Hepatocyte (in vitro differentiated cells): Measurements from ENCODE around the gene PPIP5K1. TPM values are rescaled to one million over a fixed set of nuclear protein-coding genes. Genes with fewer than 3 reads are reported as not detected.

Experiments
- DNase-seq: peaks from one replicate; pipeline ENCODE4 v3.0.0-alpha.2; 2016; ENCODE audit warnings: low spot score
- H2AFZ ChIP-seq: fragments of 200-600 bp; sonication (generic); 2 replicates; pipeline ENCODE4 v1.6.0; 2016; ENCODE audit warnings: antibody characterized with exemption, mild to moderate bottlenecking
- H3K27ac ChIP-seq: fragments of 200-600 bp; sonication (generic); 2 replicates; pipeline ENCODE4 v1.5.1; 2016; ENCODE audit warnings: mild to moderate bottlenecking
- H3K27me3 ChIP-seq: fragments of 200-600 bp; sonication (generic); 2 replicates; pipeline ENCODE4 v1.6.1; 2016
- H3K36me3 ChIP-seq: fragments of 200-600 bp; sonication (generic); replicated peaks from 2 replicates; pipeline ENCODE4 v1.5.1; 2016; ENCODE audit warnings: low read depth; ENCODE audit not compliant: insufficient read depth
- H3K4me1 ChIP-seq: fragments of 200-600 bp; sonication (generic); 2 replicates; pipeline ENCODE4 v1.5.1; 2016; ENCODE audit warnings: mild to moderate bottlenecking, moderate library complexity; ENCODE audit not compliant: insufficient read depth
- H3K4me2 ChIP-seq: fragments of 200-600 bp; sonication (generic); 2 replicates; pipeline ENCODE4 v1.6.0; 2016
- H3K4me3 ChIP-seq: fragments of 200-600 bp; sonication (generic); 2 replicates; pipeline ENCODE4 v1.5.1; 2016; ENCODE audit warnings: mild to moderate bottlenecking
- H3K79me2 ChIP-seq: fragments of 200-600 bp; sonication (generic); 2 replicates; pipeline ENCODE4 v1.6.0; 2017; ENCODE audit warnings: mild to moderate bottlenecking
- H3K9me2 ChIP-seq: fragments of 200-600 bp; sonication (generic); replicated peaks from 2 replicates; pipeline ENCODE4 v1.6.0; 2017; ENCODE audit warnings: mild to moderate bottlenecking; ENCODE audit not compliant: insufficient read depth
- H3K9me3 ChIP-seq: fragments of 200-600 bp; sonication (generic); 2 replicates; pipeline ENCODE4 v1.5.1; 2016; ENCODE audit warnings: low read depth, mild to moderate bottlenecking
- H4K20me1 ChIP-seq: fragments of 200-600 bp; sonication (generic); 2 replicates; pipeline ENCODE4 v1.6.0; 2016; ENCODE audit warnings: mild to moderate bottlenecking; ENCODE audit not compliant: insufficient read depth, poor library complexity, severe bottlenecking
- EZH2 ChIP-seq: fragments of 200-600 bp; sonication (generic); IDR thresholded peaks from 2 replicates; pipeline ENCODE4 v1.6.1; 2016; ENCODE audit warnings: antibody characterized with exemption, mild to moderate bottlenecking, borderline replicate concordance
- EZH2phosphoT487 ChIP-seq: fragments of 200-600 bp; sonication (generic); IDR thresholded peaks from one replicate; pipeline ENCODE4 v1.6.1; 2018; ENCODE audit warnings: antibody characterized with exemption, mild to moderate bottlenecking, low read depth, moderate library complexity; ENCODE audit not compliant: unreplicated experiment, severe bottlenecking
- WGBS: methylation state at CpG from one replicate; pipeline ENCODE4 v1.1.6; 2016; ENCODE audit warnings: low lambda C conversion rate; ENCODE audit errors: missing lambda C conversion rate; 5-methylcytosine and 5-hydroxymethylcytosine counted together
- polyA plus RNA-seq: library from polyadenylated mRNA; unstranded; fragments of >200 nt; fragmentation: Nextera tagmentation; extraction: Ambion mirVana; gene quantifications from 2 replicates; pipeline ENCODE4 v1.2.1, GENCODE V29; 2016
- total RNA-seq: library from RNA; depleted of rRNA; stranded (reverse); fragments of >200 nt; gene quantifications from 2 replicates; pipeline ENCODE4 v1.2.3, GENCODE V29; 2014
- TF ChIP-seq, protein P1 (sequence below): fragments of 200-600 bp; sonication (generic); IDR thresholded peaks from 2 replicates; pipeline ENCODE4 v1.5.1; 2016; ENCODE audit warnings: antibody characterized with exemption, mild to moderate bottlenecking; ENCODE audit not compliant: poor library complexity

The PPIP5K1 gene
- total and polyA plus RNA-seq, 2 experiments from 2014 or later, result 6.5 to 20.8 TPM

- Histone ChIP-seq H3K27ac (no peak overlapping the region), H3K4me1 (no peaks in the 10 kb centered on the region), H3K36me3 (no peaks in the 10 kb centered on the region), H3K9me3 (no peaks in the 10 kb centered on the region), H2AFZ (no peak overlapping the region), H3K9me2 (no peaks in the 10 kb centered on the region), H3K27me3 (no peaks in the 10 kb centered on the region), H3K79me2 (no peaks in the 10 kb centered on the region), H3K4me2 (no peak overlapping the region), H4K20me1 (no peaks in the 10 kb centered on the region), H3K4me3 (no peak overlapping the region)
- WGBS, result 87% methylated on average over 2 of the region's 2 CpGs
- TF ChIP-seq EZH2phosphoT487 (no peak), EZH2 (no peak)
- TF ChIP-seq, protein P1, sequence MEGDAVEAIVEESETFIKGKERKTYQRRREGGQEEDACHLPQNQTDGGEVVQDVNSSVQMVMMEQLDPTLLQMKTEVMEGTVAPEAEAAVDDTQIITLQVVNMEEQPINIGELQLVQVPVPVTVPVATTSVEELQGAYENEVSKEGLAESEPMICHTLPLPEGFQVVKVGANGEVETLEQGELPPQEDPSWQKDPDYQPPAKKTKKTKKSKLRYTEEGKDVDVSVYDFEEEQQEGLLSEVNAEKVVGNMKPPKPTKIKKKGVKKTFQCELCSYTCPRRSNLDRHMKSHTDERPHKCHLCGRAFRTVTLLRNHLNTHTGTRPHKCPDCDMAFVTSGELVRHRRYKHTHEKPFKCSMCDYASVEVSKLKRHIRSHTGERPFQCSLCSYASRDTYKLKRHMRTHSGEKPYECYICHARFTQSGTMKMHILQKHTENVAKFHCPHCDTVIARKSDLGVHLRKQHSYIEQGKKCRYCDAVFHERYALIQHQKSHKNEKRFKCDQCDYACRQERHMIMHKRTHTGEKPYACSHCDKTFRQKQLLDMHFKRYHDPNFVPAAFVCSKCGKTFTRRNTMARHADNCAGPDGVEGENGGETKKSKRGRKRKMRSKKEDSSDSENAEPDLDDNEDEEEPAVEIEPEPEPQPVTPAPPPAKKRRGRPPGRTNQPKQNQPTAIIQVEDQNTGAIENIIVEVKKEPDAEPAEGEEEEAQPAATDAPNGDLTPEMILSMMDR, result no peak
- DNase-seq, result no peak
These were observed 37.0 kb downstream of the PPIP5K1 start for GRCh38 chr15:43552986-43553385.

DNA sequence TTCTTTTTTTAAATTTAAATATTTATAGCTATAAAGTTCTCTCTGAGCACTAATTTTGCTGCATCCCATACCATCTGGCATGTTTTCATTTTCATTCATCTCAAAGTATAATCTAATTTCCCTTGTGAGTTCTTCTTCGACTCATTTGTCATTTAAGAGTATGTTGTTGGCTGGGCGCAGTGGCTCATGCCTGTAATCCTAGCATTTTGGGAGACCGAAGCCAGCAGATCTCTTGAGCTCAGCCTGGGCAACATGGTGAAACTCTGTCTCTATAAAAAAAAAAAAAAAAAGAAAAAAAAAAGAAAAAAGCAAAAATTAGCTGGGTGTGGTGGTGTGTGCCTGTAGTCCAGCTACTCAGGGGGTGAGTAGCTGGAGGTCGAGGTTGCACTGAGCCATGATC is 37.8 kb downstream of the PPIP5K1 start:
- Histone ChIP-seq H3K27me3 (no peaks in the 10 kb centered on the region), H4K20me1 (no peaks in the 10 kb centered on the region), H3K36me3 (no peaks in the 10 kb centered on the region), H3K27ac (no peak overlapping the region), H3K79me2 (no peaks in the 10 kb centered on the region), H3K4me3 (no peak overlapping the region), H3K9me2 (no peaks in the 10 kb centered on the region), H3K4me1 (no peaks in the 10 kb centered on the region), H3K9me3 (no peaks in the 10 kb centered on the region), H3K4me2 (no peak overlapping the region), H2AFZ (no peak overlapping the region)
- no peak for DNase-seq
- WGBS, result 97% methylated on average over 4 of the region's 4 CpGs
- no peak for TF ChIP-seq EZH2
- no peak for TF ChIP-seq EZH2phosphoT487
- TF ChIP-seq, protein P1, result no peak

DNA sequence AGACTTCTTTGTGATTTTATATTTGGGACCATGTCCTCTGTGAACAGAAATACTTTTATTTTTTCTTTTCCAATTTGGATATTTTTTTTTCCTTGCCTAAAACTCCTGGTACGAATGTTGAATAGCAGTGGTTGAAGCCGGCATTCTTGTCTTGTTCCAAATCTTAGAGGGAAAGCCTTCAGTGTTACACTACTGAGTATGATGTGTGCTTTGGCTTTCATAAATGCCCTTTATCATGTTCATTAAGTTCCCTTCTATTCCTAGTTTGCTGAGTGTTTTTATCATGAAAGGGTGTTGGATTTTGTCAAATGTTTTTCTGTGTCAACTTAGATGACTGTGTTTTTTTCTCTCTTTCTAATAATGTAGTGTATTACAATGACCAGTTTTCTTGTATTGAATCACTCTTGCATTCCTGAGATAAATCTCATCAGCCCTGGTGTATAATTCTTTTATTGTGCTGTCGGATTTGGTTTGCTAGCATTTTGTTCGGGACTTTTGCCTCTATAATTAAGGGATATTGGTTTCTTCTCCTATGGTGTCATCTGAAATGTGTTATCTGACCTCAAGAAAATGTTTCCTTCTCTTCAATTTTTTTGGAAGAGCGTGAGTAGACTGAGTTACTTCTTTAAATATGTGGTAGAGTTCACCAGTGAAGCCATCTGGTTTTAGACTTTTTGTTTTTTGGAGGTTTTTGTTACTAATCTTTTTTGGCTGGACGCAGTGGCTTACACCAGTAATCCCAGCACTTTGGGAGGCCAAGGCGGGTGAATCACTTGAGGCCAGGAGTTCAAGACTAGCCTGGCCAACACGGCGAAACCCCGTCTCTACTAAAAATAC is 39.3 kb downstream of the PPIP5K1 start:
- no peak for TF ChIP-seq EZH2phosphoT487
- TF ChIP-seq, protein P1, result no peak
- no peak for TF ChIP-seq EZH2
- H3K79me2 ChIP-seq, result no peaks in the 10 kb centered on the region
- no peaks in the 10 kb centered on the region for H3K9me3 ChIP-seq
- no peaks in the 10 kb centered on the region for H3K36me3 ChIP-seq
- H2AFZ ChIP-seq, result no peak overlapping the region
- no peaks in the 10 kb centered on the region for H3K27me3 ChIP-seq
- no peaks in the 10 kb centered on the region for H3K4me1 ChIP-seq
- H4K20me1 ChIP-seq, result no peaks in the 10 kb centered on the region
- no peak overlapping the region for H3K4me3 ChIP-seq
- no peaks in the 10 kb centered on the region for H3K9me2 ChIP-seq
- H3K4me2 ChIP-seq, result no peak overlapping the region
- no peak for DNase-seq
- H3K27ac ChIP-seq, result no peak overlapping the region
- 81% methylated on average over 10 of the region's 10 CpGs for WGBS
